Measurements from ENCODE around the gene CXorf58. TPM values are rescaled to one million over a fixed set of nuclear protein-coding genes. Genes with fewer than 3 reads are reported as not detected.
A peak's percentile ranks its signal among the peaks of the same experiment; 100 is the strongest.

CXorf58 gene
- total and polyA plus RNA-seq, 2 of the 8 experiments (the other 6 are each of a cell fraction or from before 2014, with no cell fraction given), result 0.05 TPM; not detected in 1

DNA sequence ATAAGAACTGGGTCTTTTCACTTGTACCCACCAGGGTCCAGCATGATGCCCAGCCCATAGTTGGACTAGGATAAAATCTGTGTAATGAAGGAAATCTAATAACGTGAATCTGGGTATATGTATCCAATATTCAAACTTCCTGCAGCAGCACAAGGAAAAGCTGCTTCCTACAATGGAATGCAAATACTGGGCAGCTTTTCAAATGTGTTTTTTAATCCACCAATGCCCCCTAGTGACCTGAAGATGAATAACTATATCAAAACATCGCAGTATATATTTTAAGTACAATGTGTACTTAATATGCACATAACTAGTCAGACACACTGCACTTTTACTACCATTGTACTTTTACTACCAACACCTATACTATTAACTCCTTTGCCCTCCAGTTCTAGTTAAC is 5.4 kb upstream of the CXorf58 start (continued):
- TF ChIP-seq CHD7 (IDR thresholded peaks at IDR 0.05; ENCODE audit: insufficient replicate concordance, low read length) (no peak), CTCF (IDR thresholded peaks at IDR 0.05; ENCODE audit: control extremely low read depth in 1 of 3, insufficient read depth in 1 of 3, low read depth in 1 of 3, low read length in 3 of 3) (peak in 2 of 3 experiments; percentile 34 to 40; a peak in 2 of 4 replicates), SP2 (IDR thresholded peaks at IDR 0.05; ENCODE audit: low read length) (no peak), SIX5 (IDR thresholded peaks at IDR 0.05; ENCODE audit: low read depth, low read length) (no peak), PHF8 (conservative IDR thresholded peaks at IDR 0.05; ENCODE audit: low read depth, low read length) (no peak), KDM5A (IDR thresholded peaks at IDR 0.05; ENCODE audit: low read length) (no peak)
